RPMI8226 (cell line): Measurements from ENCODE around the gene RAB40C.
"Not testable (repeated sequence)": the region's sequence is repeated elsewhere in the genome, so short reads cannot be mapped to it uniquely, and the experiment has no call there.

ENCODE experiments used
- DNase-seq: peaks from one replicate; pipeline ENCODE4 v3.0.0-alpha.2; 2015

Gene RAB40C

GRCh38 chr16:591231-591630 lies 1.4 kb downstream of the RAB40C start:
- no peak for DNase-seq

DNA sequence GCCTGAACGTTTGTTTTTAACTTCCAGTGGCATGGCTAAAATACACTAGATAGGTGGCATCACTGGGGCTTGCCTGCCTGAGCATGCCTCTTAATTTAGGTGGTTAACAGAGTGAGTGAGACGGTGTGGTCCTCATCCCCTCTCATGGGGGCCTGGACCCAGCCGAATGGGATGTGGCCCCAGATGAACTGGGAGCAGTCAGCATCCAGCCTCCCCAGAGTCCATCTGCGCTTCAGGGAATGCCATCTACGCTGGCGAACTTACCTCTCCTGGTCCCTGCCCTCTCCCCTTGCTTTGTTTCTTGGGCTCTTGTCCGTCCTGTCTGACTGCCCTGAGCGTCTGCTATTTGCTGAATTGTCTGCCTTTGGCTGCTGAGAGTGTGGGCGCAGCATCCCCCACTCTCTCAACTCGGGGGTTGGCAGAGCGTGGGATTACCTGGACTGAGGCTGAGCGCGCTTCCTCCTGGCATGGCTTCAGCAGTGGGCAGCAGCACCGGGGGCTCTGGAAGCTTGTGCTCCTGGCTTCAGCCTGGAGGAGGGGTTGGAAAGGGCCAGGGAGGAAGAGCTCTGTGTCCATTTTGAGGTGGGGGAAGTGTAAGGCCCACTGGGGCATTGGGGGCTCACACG lies 2.1 kb downstream of the RAB40C start:
- no peak for DNase-seq

GRCh38 chr16:592518-593306 lies 2.8 kb downstream of the RAB40C start:
- no peak for DNase-seq

GRCh38 chr16:593406-593805 lies 3.5 kb downstream of the RAB40C start:
- DNase-seq: no peak

DNA sequence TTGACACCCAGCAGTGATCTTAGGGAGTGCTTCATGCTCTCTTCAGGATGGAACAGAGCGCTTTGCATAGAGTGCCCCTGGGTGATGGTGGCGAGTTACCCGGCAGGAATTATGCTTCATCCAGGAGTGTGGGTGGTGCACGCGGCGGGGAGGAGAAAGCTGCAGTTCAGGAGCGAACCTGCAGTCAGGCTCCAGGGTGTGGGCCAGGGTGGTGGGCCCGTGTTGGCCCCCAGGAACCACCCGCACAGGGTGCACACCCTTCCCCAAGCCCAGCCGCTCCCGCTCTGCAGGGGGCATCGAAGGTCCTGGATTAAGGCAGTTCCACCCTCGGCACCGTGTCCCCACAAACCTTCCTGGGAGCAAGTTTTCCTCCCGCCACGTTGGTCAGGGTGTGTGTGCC lies 3.9 kb downstream of the RAB40C start:
- no peak for DNase-seq

DNA sequence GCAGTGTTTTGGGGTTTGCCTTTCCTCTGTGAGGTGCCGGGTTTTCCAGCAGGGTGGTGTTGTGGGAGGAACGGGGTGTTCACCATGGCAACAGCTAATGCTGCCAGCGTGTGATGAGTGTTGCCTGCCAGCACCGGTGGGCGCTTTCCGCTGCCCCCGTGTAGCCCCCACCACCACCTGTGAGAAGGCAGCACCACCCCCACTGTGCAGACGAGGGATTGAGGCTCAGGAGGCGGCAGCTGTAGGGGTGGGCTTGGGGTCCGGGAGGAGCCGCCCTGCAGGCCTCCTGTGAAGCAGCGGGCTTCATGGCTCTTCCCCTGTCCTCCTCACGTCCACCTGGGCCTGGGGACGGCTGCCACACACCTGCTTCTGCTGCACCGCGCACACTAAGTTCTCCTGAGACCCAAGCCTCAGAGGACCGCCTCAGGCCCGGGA lies 5.2 kb downstream of the RAB40C start:
- no peak for DNase-seq

DNA sequence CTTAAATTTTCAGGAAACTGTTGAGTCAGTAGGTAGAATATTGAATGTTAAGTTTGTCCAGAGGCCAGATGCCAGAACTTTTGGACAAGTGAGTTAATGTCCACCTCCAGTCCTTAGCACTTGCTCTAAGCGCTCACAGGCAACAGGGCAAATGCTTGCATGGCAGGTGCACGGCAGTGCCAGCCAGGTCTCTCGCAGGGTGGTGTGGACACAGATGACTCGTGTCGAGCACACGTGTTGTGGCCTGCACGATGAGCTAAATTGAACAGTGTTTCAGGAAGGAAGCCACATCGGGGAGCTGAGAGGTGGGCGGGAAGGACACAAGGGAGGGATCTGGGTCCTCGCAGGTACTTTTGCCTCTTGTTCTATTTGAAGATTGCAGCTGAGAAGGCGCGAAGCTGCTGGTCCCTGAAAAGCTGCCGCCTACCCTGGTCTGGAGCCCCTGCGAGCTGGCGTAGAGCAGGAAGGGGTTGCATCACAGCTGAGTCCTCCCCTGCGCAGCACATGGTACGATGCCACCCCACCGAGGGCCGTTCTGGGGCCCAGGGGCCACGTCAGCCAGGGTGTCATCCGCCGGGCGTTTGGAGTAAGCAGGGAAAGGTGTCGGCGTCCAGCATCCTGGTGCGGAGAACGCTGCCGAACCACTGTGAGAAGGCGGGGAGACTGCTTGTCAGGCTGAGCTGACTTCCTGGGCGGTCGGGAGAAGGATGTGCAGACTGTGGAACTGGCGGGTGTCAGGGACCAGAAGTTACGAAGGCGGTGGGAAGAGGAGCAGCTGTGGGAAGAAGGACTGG lies 6.3 kb downstream of the RAB40C start:
- no peak for DNase-seq

DNA sequence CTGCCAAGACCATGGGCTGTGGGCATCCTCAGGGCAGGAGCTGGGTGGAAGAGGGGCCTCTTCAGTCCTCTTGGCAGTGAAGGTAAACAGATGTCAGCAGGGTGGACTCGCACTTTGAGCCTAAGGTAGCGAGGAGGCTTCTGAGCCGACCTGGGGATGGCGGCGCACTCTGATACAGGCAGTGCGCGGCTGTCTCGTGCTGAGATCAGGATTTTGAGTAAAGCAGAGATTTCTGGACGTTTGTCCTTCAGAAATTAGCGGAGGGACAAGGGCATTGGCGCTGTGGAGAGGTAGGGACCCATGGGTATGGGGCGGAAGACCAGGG lies 6.8 kb downstream of the RAB40C start:
- DNase-seq: no peak

- not testable (repeated sequence) for DNase-seq
Measured at GRCh38 chr16:597655-598054, 7.8 kb downstream of the RAB40C start.

DNA sequence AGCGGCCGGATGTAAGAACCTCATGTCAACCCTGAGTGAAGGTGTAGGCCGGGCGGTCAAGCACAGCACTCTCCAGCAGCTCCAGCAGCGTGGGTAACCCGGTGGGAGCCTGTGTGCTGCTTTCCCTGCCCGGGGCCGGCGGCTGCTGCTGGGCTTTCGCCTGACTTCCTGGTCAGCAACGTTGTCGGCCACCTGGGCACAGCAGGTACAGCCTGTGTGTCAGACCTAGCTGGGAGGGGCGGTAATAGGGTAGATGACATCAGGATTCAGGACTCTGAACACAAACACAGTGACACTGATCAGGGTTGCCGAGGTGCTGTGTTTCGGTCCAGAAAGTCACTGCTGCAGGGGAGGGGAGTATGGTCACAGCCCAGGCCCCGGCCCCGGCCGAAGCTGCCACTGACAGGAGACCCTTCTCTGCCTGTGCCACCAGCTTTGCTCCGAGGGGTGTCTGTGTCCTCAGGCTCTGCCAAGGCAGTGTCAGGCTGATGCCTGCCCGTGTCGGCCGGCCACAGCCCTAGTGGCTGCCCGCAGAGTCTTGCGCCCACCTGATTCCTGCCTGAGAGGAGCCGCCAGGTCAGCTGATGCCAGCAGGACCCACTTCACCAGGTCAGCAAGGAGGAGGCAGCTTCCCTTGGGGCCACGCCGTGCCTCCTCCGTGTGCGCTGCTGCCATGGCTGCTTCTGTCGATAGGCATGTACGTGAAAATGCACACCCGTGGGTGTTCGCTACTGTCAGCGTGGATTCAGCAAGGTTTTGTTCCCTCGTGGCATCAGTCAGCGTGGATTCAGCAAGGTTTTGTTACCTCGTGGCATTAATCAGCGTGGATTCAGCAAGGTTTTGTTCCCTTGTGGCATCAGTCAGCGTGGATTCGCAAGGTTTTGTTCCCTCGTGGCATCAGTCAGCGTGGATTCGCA lies 9.2 kb downstream of the RAB40C start:
- no peak for DNase-seq

GRCh38 chr16:600781-601180 lies 10.9 kb downstream of the RAB40C start:
- DNase-seq: no peak

DNA sequence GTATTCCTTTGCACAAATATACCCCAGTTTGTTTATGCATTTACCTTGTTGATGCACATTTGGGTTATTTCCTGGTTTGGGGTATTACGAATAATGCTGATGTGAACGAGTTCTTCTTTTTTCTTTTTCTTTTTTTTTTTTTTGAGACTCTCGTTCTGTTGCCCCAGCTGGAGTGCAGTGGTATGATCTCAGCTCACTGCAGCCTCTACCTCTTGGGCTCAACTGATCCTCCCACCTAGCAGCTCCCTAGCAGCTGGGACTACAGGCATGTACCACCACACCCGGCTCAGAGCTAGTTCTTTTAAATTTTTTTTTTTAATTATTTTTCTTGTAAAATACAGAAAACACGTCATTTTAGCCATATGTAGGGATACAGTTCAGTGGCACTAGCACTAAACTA lies 14.1 kb downstream of the RAB40C start:
- DNase-seq: no peak

- DNase-seq: no peak
Measured at GRCh38 chr16:606656-607307, 16.9 kb downstream of the RAB40C start.

- no peak for DNase-seq
Measured at GRCh38 chr16:608019-608418, 18.2 kb downstream of the RAB40C start.

GRCh38 chr16:609316-609715 lies 19.4 kb downstream of the RAB40C start:
- no peak for DNase-seq

DNA sequence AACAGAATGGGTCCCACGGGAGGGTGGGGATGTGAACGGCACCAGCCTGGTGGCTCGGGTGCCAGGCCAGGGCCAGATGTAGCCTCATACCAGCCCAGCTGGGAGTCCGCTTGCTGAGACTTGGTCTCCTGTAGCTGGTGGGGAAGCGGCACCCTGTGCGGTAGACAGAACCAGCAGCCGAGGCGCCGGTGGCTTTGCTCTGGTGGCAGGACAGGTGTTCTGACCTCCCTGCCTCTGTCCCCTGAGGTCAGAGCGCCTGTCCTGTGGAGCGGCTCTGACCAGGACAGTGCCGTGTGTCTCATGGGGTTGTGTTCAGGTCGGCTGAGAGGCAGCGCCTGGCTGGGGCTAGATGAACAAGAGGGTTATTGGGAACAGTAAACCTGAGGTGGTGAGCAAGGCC lies 20.1 kb downstream of the RAB40C start:
- no peak for DNase-seq

DNA sequence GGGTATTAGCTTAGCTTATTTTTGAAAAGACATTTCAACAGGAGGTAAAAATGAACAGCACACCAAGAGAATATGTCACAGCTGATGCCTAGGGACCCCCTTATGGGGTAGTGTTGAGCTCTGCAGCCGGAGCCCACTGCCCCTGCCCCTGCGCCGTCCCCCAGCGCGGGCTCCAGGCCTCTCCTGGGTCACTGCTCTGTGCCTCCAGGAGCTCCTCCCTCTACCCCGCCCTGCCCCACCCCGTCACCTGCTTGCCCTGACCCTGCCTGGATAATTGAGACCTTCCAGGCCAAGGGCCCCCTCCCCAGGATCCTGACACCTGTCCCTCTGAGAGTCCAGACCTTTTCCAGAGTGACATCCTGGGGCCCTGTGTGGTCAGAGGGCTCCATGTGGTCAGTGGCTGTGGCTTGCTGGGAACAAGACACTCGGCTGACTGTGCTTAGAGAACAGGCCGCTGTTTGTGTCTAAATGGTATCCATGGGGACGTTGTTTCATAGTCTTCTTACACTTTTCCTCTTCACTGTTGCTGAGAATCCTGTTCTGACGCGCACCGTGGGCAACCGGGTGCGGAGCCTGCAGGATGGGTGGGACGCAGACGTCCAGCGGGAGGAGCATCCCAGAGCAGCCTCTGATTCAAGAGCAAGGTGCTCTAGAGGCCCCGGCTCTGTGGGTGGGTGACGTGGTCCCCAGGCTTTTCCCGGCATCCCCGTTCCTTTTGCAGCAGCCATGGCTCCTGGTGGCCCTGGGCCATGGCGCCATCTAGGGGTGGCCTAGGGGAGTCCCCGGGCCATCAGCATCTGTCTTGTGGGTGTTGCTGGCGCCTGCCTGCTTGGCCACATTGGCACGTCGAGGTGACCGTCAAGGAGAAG lies 20.9 kb downstream of the RAB40C start:
- DNase-seq: no peak

- DNase-seq: no peak
Measured at GRCh38 chr16:615122-615521, 25.3 kb downstream of the RAB40C start.

- no peak for DNase-seq
Measured at GRCh38 chr16:616733-617586, 27.1 kb downstream of the RAB40C start.

GRCh38 chr16:617855-618254 lies 28.0 kb downstream of the RAB40C start:
- no peak for DNase-seq
